Measurements from ENCODE around the gene FCER2. TPM values are rescaled to one million over a fixed set of nuclear protein-coding genes. Genes with fewer than 3 reads are reported as not detected.

The FCER2 gene
- total and polyA plus RNA-seq, 7 donors = 0.06 to 0.54 (median 0.22) TPM; not detected in 3

DNA sequence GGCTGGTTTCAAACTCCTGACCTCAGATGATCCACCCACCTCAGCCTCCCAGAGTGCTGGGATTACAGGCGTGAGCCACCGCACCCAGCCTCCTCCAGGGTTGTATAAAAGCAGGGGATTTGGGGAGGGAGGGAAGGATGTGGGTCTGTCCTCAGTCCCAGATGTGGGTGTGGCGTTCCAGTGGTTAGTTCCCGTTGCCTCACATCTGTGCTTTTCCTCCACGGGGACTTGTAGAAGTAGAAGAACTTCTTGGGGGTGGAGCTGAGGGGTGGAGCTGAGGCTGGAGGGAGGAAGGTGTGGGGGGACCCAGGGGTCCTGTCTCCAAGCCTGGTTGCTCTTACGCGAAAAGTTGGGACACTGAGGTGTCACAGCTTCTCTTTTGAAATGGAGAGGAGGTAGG lies 25.6 kb downstream of the FCER2 start:
- H3K4me1 ChIP-seq = no peaks in the 10 kb centered on the region
- DNase-seq (no peak), ATAC-seq (no peak)
- peaks cover 0 to 32% (median 3%) of the 10 kb centered on the region in 3 donors for H3K27me3 ChIP-seq (ENCODE audit: insufficient read depth in 3 of 3, low read length in 2 of 3)
- no peak overlapping the region for H3K27ac ChIP-seq
- no peak overlapping the region for H3K4me3 ChIP-seq
- intact Hi-C loops (cut with DNase I) = loop anchor here in 1 of 2 donors (5.0 kb wide), 1 partner anchor 109 kb away; no protein-coding TSS in a partner anchor
- WGBS, 3 donors = 36 to 37% (median 37%) methylated on average over 7 of the region's 7 CpGs
- no peaks in the 10 kb centered on the region for H3K36me3 ChIP-seq (ENCODE audit: insufficient read depth in 1 of 2, low read depth in 1 of 2)
- TF ChIP-seq, protein P1, sequence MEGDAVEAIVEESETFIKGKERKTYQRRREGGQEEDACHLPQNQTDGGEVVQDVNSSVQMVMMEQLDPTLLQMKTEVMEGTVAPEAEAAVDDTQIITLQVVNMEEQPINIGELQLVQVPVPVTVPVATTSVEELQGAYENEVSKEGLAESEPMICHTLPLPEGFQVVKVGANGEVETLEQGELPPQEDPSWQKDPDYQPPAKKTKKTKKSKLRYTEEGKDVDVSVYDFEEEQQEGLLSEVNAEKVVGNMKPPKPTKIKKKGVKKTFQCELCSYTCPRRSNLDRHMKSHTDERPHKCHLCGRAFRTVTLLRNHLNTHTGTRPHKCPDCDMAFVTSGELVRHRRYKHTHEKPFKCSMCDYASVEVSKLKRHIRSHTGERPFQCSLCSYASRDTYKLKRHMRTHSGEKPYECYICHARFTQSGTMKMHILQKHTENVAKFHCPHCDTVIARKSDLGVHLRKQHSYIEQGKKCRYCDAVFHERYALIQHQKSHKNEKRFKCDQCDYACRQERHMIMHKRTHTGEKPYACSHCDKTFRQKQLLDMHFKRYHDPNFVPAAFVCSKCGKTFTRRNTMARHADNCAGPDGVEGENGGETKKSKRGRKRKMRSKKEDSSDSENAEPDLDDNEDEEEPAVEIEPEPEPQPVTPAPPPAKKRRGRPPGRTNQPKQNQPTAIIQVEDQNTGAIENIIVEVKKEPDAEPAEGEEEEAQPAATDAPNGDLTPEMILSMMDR (IDR thresholded peaks at IDR 0.05) = no peak
- H3K9me3 ChIP-seq = no peaks in the 10 kb centered on the region

DNA sequence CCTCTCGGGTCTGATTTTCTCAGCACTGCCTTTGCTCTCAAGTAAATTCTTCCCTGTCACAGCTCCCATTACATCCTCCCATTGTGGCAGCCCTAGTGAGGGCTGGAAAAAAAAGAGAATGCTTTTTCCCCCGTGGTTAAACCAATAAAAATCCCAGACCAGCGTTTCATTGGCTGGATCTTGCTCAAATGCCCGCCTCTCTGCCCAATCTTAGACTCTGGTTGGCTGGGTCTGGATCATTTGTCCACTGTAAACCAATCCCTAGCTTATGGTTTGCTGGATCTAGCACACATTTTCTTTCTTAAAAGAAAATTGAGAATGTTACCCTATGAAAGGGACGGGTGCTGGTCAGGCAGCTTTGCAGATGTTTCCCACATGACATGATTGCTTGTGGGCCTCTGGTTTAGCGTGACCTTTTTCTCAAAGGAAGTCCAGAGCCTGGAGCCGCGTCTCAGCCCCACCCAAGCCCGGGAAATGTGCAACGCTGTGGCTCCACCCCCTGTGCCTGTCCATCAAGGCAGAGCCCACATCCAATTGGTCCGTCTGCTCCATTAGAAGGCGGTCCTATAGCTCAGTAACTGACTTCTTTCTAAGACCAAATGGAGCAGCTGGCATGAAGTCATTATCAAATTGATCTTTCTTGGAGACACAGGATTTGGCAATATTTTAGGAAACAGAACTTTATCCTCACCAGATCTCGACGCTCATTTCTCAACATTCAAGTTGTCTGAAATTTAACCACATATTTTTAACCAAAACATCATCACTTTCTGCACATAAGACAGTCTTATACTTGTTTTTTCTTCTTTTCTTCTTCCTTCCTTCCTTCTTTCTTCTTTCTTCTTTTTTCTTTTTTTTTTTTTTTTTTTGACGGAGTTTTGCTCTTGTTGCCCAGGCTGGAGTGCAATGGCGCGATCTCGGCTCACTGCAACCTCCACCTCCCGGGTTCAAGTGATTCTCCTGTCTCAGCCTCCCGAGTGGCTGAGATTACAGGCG lies 27.6 kb downstream of the FCER2 start:
- no peaks in the 10 kb centered on the region for H3K9me3 ChIP-seq
- H3K4me1 ChIP-seq = no peaks in the 10 kb centered on the region
- WGBS, 3 donors = 39 to 50% (median 47%) methylated on average over 16 to 20 of the region's 21 CpGs
- TF ChIP-seq, protein P1 (IDR thresholded peaks at IDR 0.05) = no peak
- peaks cover 0 to 44% (median 12%) of the 10 kb centered on the region in 3 donors for H3K27me3 ChIP-seq (ENCODE audit: insufficient read depth in 3 of 3, low read length in 2 of 3)
- intact Hi-C loops (cut with DNase I) = loop anchor here in 1 of 2 donors (5.0 kb wide), 1 partner anchor 107 kb away; no protein-coding TSS in a partner anchor
- no peak overlapping the region for H3K4me3 ChIP-seq
- no peaks in the 10 kb centered on the region for H3K36me3 ChIP-seq (ENCODE audit: insufficient read depth in 1 of 2, low read depth in 1 of 2)
- peak in 3 of 4 donors; percentile 55 to 75 (median 73) for ATAC-seq
- no peak overlapping the region for H3K27ac ChIP-seq
- DNase-seq = peak; percentile 63 to 75

DNA sequence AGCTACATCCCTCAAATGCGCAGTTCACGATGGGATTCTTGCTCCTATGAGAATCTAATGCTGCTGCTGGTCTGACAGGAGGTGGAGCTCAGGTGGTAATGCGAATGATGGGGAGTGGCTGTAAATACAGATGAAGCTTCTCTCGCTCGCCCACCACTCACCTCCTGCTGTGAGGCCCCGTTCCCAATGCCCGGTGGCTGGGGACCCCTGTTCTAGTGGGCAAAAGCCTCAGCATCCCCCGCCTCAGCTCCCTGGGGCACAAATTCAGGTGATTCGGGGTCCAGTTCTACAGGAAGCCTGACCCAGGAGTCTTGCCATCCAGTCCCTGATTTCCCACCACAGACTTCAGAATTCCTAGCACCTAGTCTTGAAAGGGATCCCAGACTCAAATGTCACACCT lies 29.4 kb downstream of the FCER2 start:
- DNase-seq = no peak
- Histone ChIP-seq H3K4me3 (no peak overlapping the region), H3K9me3 (no peaks in the 10 kb centered on the region), H3K27ac (no peak overlapping the region), H3K27me3 (ENCODE audit: insufficient read depth in 3 of 3, low read length in 2 of 3) (peaks cover 0 to 50% (median 17%) of the 10 kb centered on the region in 3 donors), H3K4me1 (no peaks in the 10 kb centered on the region), H3K36me3 (ENCODE audit: insufficient read depth in 1 of 2, low read depth in 1 of 2) (no peaks in the 10 kb centered on the region)
- TF ChIP-seq, protein P1 (IDR thresholded peaks at IDR 0.05) = no peak
- no peak for ATAC-seq
- intact Hi-C loops (cut with DNase I) = no loop called here
- 46 to 53% (median 49%) methylated on average over 9 of the region's 9 CpGs for WGBS, 3 donors

DNA sequence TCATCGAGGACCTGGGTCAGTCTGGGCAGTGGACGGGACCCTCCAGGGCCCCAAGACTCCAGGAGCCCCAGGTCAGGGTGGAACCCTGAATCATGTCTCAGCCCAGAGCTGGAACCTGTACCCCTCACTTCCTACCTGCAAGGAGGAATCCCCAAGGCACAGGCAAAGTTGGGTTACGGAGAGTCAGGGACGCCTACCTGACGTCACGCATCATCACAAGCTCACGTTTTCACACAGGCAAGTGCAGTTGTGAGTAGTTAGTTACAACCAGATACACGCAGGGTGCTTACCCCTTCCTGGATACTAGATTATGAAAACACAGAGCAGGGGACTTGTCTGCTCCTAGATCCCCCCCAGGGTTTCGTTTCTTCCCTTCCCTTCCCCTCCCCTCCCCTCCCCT lies 31.1 kb downstream of the FCER2 start:
- no peaks in the 10 kb centered on the region for H3K9me3 ChIP-seq
- WGBS, 3 donors = 23 to 30% (median 25%) methylated on average over 9 of the region's 9 CpGs
- DNase-seq (no peak), ATAC-seq (no peak)
- H3K27ac ChIP-seq = no peak overlapping the region
- H3K4me1 ChIP-seq = no peaks in the 10 kb centered on the region
- intact Hi-C loops (cut with DNase I) = no loop called here
- H3K4me3 ChIP-seq = no peak overlapping the region
- H3K27me3 ChIP-seq (ENCODE audit: insufficient read depth in 3 of 3, low read length in 2 of 3) = peaks cover 0 to 39% (median 19%) of the 10 kb centered on the region in 3 donors
- no peaks in the 10 kb centered on the region for H3K36me3 ChIP-seq (ENCODE audit: insufficient read depth in 1 of 2, low read depth in 1 of 2)
- TF ChIP-seq, protein P1 (IDR thresholded peaks at IDR 0.05) = no peak

Data from psoas muscle (tissue), 8 donors.